Measurements from ENCODE around the gene TOMM40. TPM values are rescaled to one million over a fixed set of nuclear protein-coding genes. Genes with fewer than 3 reads are reported as not detected.
"Not testable (repeated sequence)": the region's sequence is repeated elsewhere in the genome, so short reads cannot be mapped to it uniquely, and the experiment has no call there.

The TOMM40 gene
- total RNA-seq, 2 donors from 2014 or later, result 19.7 to 34.3 TPM

GRCh38 chr19:44887648-44888047 is 3.4 kb upstream of the TOMM40 start:
- ATAC-seq (no peak), DNase-seq (no peak)
- Histone ChIP-seq H3K4me3 (no peak overlapping the region), H3K27ac (no peak overlapping the region), H3K27me3 (no peaks in the 10 kb centered on the region), H3K36me3 (replicated peaks in 1 of 2; ENCODE audit: insufficient read depth in 1 of 2, low read depth in 2 of 2) (peaks cover 0 to 3% of the 10 kb centered on the region in 2 donors), H3K4me1 (peaks cover 19% of the 10 kb centered on the region), H3K9me3 (no peaks in the 10 kb centered on the region)
- TF ChIP-seq POLR2A (IDR thresholded peaks at IDR 0.05), result no peak
- no peak for TF ChIP-seq CTCF (IDR thresholded peaks at IDR 0.05)
- 84 to 91% methylated on average over 4 of the region's 4 CpGs for WGBS, 2 donors
- intact Hi-C loops (cut with DNase I), result no loop called here

GRCh38 chr19:44888335-44888734 is 2.7 kb upstream of the TOMM40 start:
- peaks cover 23% of the 10 kb centered on the region for H3K4me1 ChIP-seq
- 73 to 77% methylated on average over 3 to 4 of the region's 5 CpGs for WGBS, 2 donors
- H3K27ac ChIP-seq; H3K9me3 ChIP-seq; ATAC-seq; intact Hi-C loops (cut with DNase I); H3K27me3 ChIP-seq; H3K36me3 ChIP-seq (replicated peaks in 1 of 2; ENCODE audit: insufficient read depth in 1 of 2, low read depth in 2 of 2); DNase-seq; H3K4me3 ChIP-seq: not testable (repeated sequence)

- no peaks in the 10 kb centered on the region for H3K9me3 ChIP-seq
- TF ChIP-seq POLR2A (IDR thresholded peaks at IDR 0.05), result no peak
- no peak for TF ChIP-seq CTCF (IDR thresholded peaks at IDR 0.05)
- ATAC-seq, result no peak
- peak overlapping the region in 1 of 2 donors; percentile 18 for H3K4me3 ChIP-seq
- no peak for DNase-seq
- H3K27me3 ChIP-seq, result no peaks in the 10 kb centered on the region
- peak overlapping the region; percentile 75 to 98 (median 96) for H3K27ac ChIP-seq
- H3K36me3 ChIP-seq (replicated peaks in 1 of 2; ENCODE audit: insufficient read depth in 1 of 2, low read depth in 2 of 2), result peaks cover 6 to 8% of the 10 kb centered on the region in 2 donors
- peaks cover 23% of the 10 kb centered on the region for H3K4me1 ChIP-seq
- intact Hi-C loops (cut with DNase I), result no loop called here
- WGBS, 2 donors, result 42 to 44% methylated on average over 17 of the region's 17 CpGs
These were observed 1.2 kb upstream of the TOMM40 start for GRCh38 chr19:44889830-44890365.

- H3K4me3 ChIP-seq, result peak overlapping the region in 1 of 2 donors; percentile 18
- H3K9me3 ChIP-seq, result no peaks in the 10 kb centered on the region
- peaks cover 6 to 8% of the 10 kb centered on the region in 2 donors for H3K36me3 ChIP-seq (replicated peaks in 1 of 2; ENCODE audit: insufficient read depth in 1 of 2, low read depth in 2 of 2)
- ATAC-seq (peak; percentile 88), DNase-seq (peak in 1 of 4 donors; percentile 100)
- no peaks in the 10 kb centered on the region for H3K27me3 ChIP-seq
- peak overlapping the region; percentile 75 to 98 (median 96) for H3K27ac ChIP-seq
- intact Hi-C loops (cut with DNase I), result no loop called here
- TF ChIP-seq CTCF (IDR thresholded peaks at IDR 0.05) (peak in 2 of 7 experiments; percentile 12 to 19), POLR2A (IDR thresholded peaks at IDR 0.05) (peak; percentile 39 to 45 (median 45))
- WGBS, 2 donors, result 0% methylated on average over 25 to 40 of the region's 40 CpGs
- H3K4me1 ChIP-seq, result peaks cover 23% of the 10 kb centered on the region
These were observed 563 bp upstream of the TOMM40 start for GRCh38 chr19:44890366-44891015.

GRCh38 chr19:44892932-44893331 is 1.9 kb downstream of the TOMM40 start:
- ATAC-seq, result no peak
- H3K27ac ChIP-seq, result no peak overlapping the region
- no peak overlapping the region for H3K4me3 ChIP-seq
- DNase-seq, result no peak
- peaks cover 6 to 17% of the 10 kb centered on the region in 2 donors for H3K36me3 ChIP-seq (replicated peaks in 1 of 2; ENCODE audit: insufficient read depth in 1 of 2, low read depth in 2 of 2)
- WGBS, 2 donors, result 73 to 79% methylated on average over 7 of the region's 7 CpGs
- H3K9me3 ChIP-seq, result no peaks in the 10 kb centered on the region
- H3K27me3 ChIP-seq, result no peaks in the 10 kb centered on the region
- H3K4me1 ChIP-seq, result peaks cover 23% of the 10 kb centered on the region
- TF ChIP-seq CTCF (IDR thresholded peaks at IDR 0.05) (no peak), POLR2A (IDR thresholded peaks at IDR 0.05) (no peak)
- intact Hi-C loops (cut with DNase I), result no loop called here

All from body of pancreas (tissue), 4 donors.